Osteoblast (primary cell): ENCODE measurements around the gene PAK5. TPM values are rescaled to one million over a fixed set of nuclear protein-coding genes. Genes with fewer than 3 reads are reported as not detected.

Experiments used
- DNase-seq: peaks from one replicate; pipeline ENCODE4 v3.0.0; 2011; ENCODE audit warnings: low spot score, mixed read lengths; ENCODE audit not compliant: insufficient read length; ENCODE audit errors: missing footprints
- H2AFZ ChIP-seq: 2 replicates; pipeline ENCODE4 v1.6.0; 2011; ENCODE audit warnings: mild to moderate bottlenecking, low read length
- H3K27ac ChIP-seq: 2 replicates; pipeline ENCODE4 v1.5.1; 2011; ENCODE audit warnings: mild to moderate bottlenecking, low read depth, low read length, moderate library complexity
- H3K27me3 ChIP-seq: 2 replicates; pipeline ENCODE4 v1.6.0; 2012; ENCODE audit warnings: mild to moderate bottlenecking, control low read depth, inconsistent platforms, low read length, moderate library complexity; ENCODE audit not compliant: insufficient read depth
- H3K36me3 ChIP-seq: 2 replicates; pipeline ENCODE4 v1.5.1; 2011; ENCODE audit warnings: mild to moderate bottlenecking, low read length, control low read depth, moderate library complexity; ENCODE audit not compliant: insufficient read depth
- H3K4me1 ChIP-seq: 2 replicates; pipeline ENCODE4 v1.5.1; 2011; ENCODE audit warnings: mild to moderate bottlenecking, low read length, control low read depth, moderate library complexity; ENCODE audit not compliant: insufficient read depth
- H3K4me2 ChIP-seq: 2 replicates; pipeline ENCODE4 v1.6.0; 2011; ENCODE audit warnings: mild to moderate bottlenecking, low read length; ENCODE audit not compliant: insufficient read depth
- H3K4me3 ChIP-seq: fragments of 200-600 bp; sonication (generic); 3 replicates; pipeline ENCODE4 v1.5.1; 2012; ENCODE audit warnings: mild to moderate bottlenecking, low read length, inconsistent platforms; ENCODE audit not compliant: insufficient read depth
- H3K79me2 ChIP-seq: 2 replicates; pipeline ENCODE4 v1.6.0; 2012; ENCODE audit warnings: mild to moderate bottlenecking, low read length, control low read depth, inconsistent platforms; ENCODE audit not compliant: insufficient read depth
- H3K9me3 ChIP-seq: 2 replicates; pipeline ENCODE4 v1.5.1; 2011; ENCODE audit warnings: low read depth, low read length, control low read depth
- H4K20me1 ChIP-seq: 2 replicates; pipeline ENCODE4 v1.6.0; 2012; ENCODE audit warnings: mild to moderate bottlenecking, low read length, control low read depth; ENCODE audit not compliant: insufficient read depth
- CTCF ChIP-seq: IDR thresholded peaks from 2 replicates; pipeline ENCODE4 v1.5.1; 2011; ENCODE audit warnings: mild to moderate bottlenecking, low read depth, low read length, moderate library complexity; ENCODE audit errors: extremely low read depth
- total RNA-seq: library from RNA; depleted of rRNA; stranded (reverse); fragments of >200 nt; gene quantifications from 2 replicates; pipeline ENCODE4 v1.2.3, GENCODE V29; 2012

The PAK5 gene
- total RNA-seq, 1 donor, result not detected

GRCh38 chr20:9600562-9600961 lies 238.3 kb downstream of the PAK5 start:
- H3K4me2 ChIP-seq, result no peak overlapping the region
- no peaks in the 10 kb centered on the region for H3K9me3 ChIP-seq
- no peaks in the 10 kb centered on the region for H3K79me2 ChIP-seq
- no peak overlapping the region for H3K27ac ChIP-seq
- TF ChIP-seq CTCF, result no peak
- peaks cover 23% of the 10 kb centered on the region for H3K27me3 ChIP-seq
- H4K20me1 ChIP-seq, result no peaks in the 10 kb centered on the region
- no peak for DNase-seq
- no peak overlapping the region for H2AFZ ChIP-seq
- H3K4me1 ChIP-seq, result no peaks in the 10 kb centered on the region
- no peaks in the 10 kb centered on the region for H3K36me3 ChIP-seq
- H3K4me3 ChIP-seq, result no peak overlapping the region

- TF ChIP-seq CTCF, result no peak
- no peak for DNase-seq
- no peaks in the 10 kb centered on the region for H3K4me1 ChIP-seq
Observed at GRCh38 chr20:9597547-9597946, 241.3 kb downstream of the PAK5 start.

GRCh38 chr20:9595763-9596162 lies 243.1 kb downstream of the PAK5 start:
- Histone ChIP-seq H4K20me1 (no peaks in the 10 kb centered on the region), H3K36me3 (no peaks in the 10 kb centered on the region), H3K4me1 (no peaks in the 10 kb centered on the region), H3K4me2 (no peak overlapping the region), H2AFZ (no peak overlapping the region), H3K4me3 (no peak overlapping the region), H3K27ac (no peak overlapping the region), H3K27me3 (peaks cover 14% of the 10 kb centered on the region), H3K79me2 (no peaks in the 10 kb centered on the region), H3K9me3 (no peaks in the 10 kb centered on the region)
- TF ChIP-seq CTCF, result no peak
- peak; percentile 21 for DNase-seq

More at GRCh38 chr20:9597547-9597946, 241.3 kb downstream of the PAK5 start:
- H3K36me3 ChIP-seq, result no peaks in the 10 kb centered on the region
- H4K20me1 ChIP-seq, result no peaks in the 10 kb centered on the region
- H3K4me2 ChIP-seq, result no peak overlapping the region
- H2AFZ ChIP-seq, result no peak overlapping the region
- no peaks in the 10 kb centered on the region for H3K9me3 ChIP-seq
- peaks cover 11% of the 10 kb centered on the region for H3K27me3 ChIP-seq
- H3K79me2 ChIP-seq, result no peaks in the 10 kb centered on the region
- no peak overlapping the region for H3K4me3 ChIP-seq
- H3K27ac ChIP-seq, result no peak overlapping the region

- H3K4me1 ChIP-seq, result no peaks in the 10 kb centered on the region
- H3K9me3 ChIP-seq, result no peaks in the 10 kb centered on the region
- no peak for TF ChIP-seq CTCF
- H3K4me3 ChIP-seq, result no peak overlapping the region
- H3K27ac ChIP-seq, result no peak overlapping the region
- no peaks in the 10 kb centered on the region for H3K36me3 ChIP-seq
- H4K20me1 ChIP-seq, result no peaks in the 10 kb centered on the region
- no peaks in the 10 kb centered on the region for H3K79me2 ChIP-seq
- DNase-seq, result peak; percentile 66
- no peak overlapping the region for H3K4me2 ChIP-seq
- no peak overlapping the region for H2AFZ ChIP-seq
- H3K27me3 ChIP-seq, result peaks cover 12% of the 10 kb centered on the region
Observed at GRCh38 chr20:9594284-9594875, 244.5 kb downstream of the PAK5 start.
